HG03025 (cell line): Measurements from ENCODE around the gene ARHGAP18.

ENCODE experiments used
- ATAC-seq: cut with Tn5 transposase; IDR thresholded peaks from one replicate; pipeline ENCODE4 v1.9.1; 2021; ENCODE audit warnings: mild to moderate bottlenecking, moderate library complexity; ENCODE audit not compliant: unreplicated experiment, low FRiP score

The ARHGAP18 gene

DNA sequence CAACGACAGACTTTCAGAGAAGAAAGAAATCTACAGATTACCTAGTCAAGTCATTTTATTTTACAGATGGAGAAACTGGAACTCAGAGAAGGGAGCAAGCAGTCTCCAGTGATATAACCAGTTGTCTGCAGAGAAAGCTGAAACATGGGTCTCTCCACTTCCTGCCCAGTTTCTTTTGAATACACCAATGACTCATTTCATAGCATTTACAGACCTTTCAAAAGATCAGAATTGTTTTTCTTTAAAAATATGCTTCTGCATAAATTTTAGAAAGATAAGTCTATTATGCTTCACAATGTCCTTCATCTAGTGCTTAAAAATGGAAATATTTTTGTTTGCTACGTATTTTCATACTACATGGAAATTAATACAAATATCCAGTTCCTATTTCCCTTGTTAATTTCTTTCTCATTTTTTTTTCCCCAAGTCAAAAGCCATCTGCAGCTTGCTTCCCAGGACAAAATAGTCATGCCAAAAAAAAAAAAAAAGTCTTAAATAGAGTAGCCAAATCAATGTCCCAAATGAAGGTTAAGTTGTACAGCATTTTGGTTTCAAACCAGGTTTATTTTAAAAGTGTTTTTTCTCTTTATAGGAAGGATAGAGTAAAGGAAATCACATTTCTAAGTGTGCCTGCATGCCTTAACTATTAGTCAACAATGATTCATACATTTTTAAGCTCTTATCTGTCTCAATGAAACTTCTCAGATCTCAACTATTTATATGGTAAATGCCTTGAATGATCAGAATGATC is 36.9 kb downstream of the ARHGAP18 start:
- ATAC-seq: peak; percentile 59

DNA sequence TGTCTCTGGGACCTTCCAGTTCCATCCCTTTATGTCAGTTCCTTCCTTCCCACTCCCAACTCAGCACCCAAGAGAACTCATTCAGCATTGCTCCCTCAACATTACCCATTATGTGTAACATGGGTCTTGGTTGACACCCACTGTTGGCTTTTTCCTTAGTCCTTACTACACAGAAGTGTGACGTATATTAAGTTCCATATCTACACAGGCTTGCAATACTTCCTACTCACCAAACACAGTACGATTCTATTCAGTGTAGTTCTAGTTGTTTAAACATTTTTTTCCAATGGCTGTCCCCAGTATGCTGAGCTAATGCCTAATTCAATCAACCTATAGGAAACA is 37.7 kb downstream of the ARHGAP18 start:
- peak; percentile 31 for ATAC-seq

DNA sequence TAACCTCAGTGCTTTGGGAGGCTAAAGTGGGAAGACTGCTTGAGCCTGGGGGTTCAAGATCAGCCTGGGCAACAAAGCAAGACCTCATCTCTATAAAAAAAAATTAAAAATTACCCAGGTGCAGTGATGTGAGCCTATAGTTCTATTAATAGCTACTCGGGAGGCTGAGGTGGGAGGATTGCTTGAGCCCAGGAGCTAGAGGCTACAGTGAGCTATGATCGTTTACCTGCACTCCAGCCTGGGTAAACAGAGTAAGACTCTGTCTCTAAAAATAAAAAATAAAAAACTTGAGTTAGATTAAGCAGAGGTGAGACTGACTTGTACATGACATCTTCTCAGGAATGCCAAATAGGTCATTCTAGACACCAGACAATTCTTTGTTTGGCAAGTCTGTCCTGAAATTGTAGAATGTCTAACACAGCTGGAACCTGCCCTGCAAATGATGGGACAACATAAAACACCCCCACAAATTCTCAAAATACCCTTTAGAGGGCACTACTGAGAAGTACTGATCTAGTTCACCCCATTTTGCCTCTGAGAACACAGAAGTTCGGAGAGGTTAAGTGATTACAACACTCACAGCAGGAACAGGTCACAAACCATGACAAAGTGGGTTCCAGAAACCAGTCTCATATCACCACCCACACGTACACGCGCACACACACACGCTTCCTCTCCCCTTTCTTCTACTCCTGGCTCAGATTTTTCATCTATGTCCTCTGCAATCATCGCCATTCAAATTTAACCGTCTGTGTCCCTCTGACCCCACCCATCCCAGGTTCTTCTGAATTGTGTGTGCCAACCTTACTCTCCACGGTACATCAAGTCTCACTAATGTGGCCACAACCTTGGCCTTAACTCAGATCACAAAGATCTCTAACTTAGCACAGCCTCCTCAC is 38.3 kb downstream of the ARHGAP18 start:
- ATAC-seq: peak; percentile 77

DNA sequence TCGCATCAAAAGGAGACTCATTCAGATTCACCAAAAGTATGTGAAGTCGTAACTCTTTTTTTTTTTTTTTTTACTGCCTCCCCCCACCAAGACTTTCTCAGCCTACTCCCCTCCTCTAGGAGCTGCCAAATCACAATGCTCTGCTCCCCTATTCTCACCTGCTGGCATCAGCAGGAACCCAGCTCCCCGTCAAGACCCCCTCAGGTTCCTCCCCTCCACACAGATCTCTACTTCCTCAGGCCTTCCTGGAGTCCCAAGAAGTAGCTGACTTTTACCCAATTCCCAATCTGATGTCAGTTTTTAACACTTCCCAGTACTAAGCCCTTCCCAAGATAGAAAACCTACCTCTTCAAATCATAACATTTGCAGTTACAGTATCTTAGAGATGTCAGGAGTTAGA is 39.3 kb downstream of the ARHGAP18 start:
- ATAC-seq: no peak

DNA sequence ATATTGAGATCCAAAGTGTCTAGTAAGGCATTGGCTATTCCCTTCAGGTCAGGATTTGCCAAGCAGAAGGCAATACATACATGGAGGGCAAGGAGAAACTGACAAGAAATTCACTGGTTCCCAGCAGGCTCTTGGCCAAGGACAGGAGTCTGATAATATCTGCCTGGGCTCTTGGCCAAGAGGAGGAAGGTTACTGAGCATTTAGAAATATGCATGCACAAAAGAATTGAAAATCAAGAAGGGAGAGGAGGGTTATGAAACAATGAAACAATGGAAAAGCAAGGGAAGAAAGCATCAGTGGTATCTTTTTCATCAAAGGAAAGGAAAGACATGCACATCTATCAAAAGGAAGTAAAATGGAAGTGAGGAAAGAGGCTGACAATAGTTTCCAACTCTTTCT is 42.4 kb downstream of the ARHGAP18 start:
- no peak for ATAC-seq

DNA sequence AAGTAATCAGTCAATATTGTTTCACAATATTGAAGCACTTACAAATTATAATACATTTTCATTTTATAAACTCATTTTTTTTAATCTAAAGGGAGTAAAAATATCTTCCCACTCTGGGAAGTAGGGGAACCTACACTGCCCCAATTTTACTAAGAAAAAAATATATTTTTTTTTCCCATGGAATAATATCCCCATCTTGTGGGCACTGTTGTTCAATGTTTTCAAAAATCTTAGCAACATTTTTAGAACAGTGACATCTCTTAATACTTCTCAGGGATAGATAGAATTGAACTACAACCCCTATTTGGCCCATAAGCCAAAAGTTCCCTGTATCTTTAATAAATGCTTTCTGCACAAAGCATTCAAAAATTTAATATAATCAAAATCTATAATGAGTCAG is 42.9 kb downstream of the ARHGAP18 start:
- ATAC-seq: no peak

DNA sequence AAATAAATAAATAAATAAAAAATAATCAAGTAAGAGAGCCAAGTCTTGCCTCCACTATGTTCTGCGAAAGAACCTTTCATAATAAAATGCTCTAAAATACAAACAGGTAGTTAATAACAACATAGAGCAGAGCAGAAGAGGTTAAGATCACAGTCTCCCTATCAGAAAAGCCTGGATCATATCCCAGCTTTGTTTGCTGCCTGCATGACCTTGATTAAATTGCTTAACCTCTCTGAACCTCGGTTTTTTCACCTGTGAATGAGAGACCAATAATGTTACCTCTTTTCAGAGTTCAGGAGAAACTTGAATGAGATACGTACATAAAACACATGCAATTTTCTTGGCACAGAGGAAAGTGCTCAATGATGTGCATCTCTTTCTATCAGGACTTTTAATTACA is 44.4 kb downstream of the ARHGAP18 start:
- ATAC-seq: no peak

DNA sequence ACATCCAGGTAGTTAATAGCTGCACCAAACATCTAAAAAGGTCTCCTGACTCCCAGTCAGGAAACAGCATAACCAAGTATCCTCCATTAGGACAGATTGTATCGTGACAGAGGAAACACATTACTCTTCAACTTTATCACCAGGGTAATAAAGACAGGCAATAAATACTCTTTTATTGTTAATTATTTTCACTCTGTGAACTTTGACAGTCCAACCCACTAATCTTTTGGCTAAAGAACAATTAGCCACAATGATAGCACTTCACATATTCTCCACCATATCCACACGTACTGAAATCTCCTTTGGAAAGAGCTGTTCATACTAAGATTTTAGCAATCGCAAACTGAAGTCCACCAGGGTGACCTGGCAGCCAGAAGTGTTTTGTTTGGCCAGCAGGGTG is 46.4 kb downstream of the ARHGAP18 start:
- ATAC-seq: no peak

DNA sequence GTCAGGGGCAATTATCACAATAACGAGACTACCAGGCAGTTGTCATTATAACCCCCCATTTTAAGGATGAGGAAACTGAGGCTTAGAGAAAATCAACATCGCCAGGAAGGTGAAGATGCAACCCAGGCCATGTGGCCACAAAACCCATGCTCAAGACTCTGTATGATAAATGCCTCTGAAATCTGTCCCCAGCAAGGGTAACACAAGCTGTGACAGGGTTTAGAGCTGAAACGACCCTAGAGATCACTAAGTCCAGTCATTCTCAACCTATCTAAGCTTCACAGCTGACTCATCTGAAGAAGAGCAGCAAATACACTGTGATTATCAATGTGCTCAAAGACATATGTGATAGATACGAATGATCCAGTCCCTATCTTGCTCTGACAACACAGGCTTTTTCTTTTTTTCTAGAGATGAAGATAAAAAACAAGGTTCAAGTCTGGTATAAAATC is 47.0 kb downstream of the ARHGAP18 start:
- ATAC-seq: peak; percentile 53

DNA sequence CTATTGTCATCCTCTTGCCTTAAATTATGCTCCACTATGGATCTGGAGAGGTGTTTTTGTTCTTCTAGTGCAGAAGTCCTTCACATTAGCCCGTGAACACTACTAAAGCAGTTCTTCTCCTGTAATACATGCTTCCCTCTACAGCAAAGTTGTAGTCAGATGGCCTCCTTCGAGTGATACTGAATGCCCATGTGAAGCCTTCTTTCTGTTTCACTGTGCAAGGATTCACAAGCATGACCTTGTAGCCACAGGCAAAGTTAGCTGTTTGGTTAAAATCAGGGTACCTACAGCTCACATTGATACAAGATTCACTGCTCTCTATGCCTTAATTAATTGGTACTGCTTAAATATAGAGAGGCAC is 47.6 kb downstream of the ARHGAP18 start:
- ATAC-seq: peak; percentile 69

DNA sequence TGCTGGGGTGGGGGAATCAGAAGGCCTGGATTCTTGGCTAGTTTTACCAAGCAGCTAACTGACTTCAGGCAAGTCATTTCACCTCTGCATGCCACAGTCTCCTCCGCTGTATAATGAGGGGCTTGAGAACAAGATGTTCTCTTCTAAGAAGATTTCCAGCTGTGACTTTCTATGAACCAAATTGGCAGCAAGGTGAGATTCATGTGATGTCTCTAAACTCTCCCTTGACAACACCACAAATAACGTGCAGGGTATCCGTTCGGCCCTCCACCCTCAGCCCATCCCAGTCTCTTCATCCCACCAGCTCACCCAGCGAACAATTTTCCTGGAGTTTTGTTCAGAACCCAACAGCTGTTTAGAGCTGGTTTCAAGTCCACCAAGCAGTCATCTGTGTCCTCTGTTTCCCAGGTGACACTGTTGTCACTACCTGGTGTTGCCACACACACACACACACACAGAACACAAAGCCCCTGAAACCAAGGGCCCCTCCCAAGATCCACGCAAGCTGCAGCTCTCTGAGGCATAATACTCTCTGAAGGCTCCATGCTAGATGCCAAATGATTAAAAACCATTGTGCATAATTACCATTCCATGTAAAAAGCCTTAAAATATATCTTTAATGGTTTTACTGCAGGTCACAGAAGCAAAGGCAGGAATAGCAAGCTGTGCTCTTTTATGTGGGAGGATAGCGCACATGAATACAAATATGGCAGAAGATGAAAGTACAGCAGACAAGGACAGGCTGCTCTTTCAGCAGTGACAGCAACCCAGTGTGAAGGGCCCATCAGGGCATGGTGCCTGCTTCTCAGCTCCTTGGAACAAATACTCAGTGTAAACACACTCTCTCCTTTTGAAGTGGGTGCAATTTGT is 48.2 kb downstream of the ARHGAP18 start:
- peak; percentile 31 for ATAC-seq

DNA sequence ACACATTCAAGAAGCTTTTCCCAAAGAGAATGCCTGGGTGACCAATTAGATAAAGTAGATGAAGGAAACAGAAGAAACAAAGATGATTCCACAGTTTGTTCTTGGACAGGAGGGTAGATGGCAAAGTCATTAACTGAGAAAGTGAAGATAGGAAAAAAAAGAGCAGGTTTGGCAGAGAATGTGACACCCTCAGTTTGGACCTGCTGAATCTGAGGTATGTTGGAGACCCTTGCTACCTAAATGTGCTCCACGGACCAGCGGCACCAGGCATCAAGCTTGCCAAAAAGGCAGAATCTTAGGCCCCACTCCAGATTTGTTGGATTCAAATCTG is 49.7 kb downstream of the ARHGAP18 start:
- no peak for ATAC-seq

DNA sequence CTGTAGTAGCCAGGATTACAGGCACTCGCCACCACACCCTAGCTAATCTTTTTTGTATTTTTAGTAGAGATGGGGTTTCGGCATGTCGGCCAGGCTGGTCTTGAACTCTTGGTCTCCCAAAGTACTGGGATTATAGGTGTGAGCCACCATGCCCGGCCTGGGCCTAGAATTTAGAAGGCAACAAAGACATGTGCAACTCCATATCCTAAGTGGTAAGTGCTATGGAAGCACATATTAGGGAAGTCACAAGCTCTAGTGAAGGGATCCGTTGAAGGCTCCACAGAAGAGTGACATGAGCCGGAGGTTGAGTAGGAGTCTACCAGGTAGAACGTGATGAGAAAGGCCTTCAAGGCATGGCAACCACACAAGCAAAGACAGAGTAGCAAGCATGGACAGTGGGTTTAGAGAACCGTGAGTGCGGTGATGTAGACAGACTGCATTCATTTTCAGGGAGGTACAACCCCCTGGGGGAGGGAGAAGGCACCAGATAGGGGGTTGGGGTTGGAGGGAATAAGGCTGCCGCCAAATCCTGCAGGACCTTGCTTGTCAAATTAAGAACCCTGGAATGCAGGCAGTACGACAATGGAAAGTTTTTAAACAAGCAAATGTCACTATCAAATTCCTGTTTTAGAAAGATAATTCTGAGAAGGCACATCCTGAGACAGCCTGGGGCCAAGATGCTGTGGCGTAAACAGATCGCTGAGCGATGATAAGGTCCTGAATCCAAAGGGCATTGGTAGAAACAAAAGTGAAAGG is 50.2 kb downstream of the ARHGAP18 start:
- ATAC-seq: no peak

DNA sequence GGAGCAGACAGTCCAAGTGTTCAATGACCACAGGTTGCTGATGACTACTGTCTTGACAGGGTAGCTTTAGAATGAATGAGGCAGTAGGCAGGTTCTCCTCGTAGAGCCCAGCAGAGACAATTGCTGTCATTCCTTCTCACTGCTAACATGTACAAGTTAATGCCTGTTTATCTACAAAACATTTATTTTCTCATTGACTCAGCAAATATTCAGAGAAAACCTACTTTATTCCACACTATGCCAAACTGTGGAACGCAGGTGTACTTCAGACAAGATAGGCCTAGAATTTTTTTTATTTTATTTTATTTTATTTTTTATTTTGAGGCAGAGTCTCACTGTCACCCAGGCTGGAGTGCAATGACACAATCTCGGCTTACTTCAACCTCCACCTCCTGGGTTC is 50.8 kb downstream of the ARHGAP18 start:
- no peak for ATAC-seq

DNA sequence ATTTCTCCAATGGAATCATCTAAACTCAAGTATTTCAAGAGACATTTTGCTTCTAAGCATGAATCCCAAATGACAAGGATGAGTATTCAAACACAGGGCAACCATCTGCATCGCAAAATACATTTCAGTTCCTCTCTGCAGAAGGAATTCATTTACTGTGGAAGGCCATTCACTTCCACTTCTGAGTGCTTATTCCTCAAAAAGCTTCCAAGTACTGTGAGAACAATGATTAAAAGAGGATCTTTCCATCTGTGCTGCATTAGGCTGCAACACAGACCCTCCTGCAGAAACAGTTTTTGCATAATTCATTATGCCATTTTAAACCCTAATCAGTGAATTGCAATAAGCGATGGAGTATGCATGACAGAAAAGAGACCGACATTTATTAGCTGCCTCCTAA is 52.5 kb downstream of the ARHGAP18 start:
- ATAC-seq: no peak

DNA sequence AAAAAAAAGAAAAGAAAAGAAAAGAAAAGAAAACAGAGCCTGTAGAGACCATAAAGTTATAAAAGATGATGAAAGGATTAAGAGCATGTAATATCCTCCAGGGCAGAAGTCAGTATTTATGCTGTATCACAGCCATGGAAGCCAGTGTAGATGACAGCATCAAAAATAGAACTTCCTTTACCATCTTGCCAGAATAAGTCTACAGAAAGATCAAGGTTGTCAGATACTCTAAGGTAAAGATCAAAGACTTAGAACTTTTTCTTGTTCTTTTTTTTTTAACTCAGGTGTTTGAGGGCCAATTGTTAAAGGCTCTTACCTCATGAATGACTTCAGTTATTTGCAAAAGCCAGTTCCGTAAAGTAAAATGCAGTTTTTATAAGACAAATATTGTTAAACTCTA is 54.6 kb downstream of the ARHGAP18 start:
- ATAC-seq: no peak

DNA sequence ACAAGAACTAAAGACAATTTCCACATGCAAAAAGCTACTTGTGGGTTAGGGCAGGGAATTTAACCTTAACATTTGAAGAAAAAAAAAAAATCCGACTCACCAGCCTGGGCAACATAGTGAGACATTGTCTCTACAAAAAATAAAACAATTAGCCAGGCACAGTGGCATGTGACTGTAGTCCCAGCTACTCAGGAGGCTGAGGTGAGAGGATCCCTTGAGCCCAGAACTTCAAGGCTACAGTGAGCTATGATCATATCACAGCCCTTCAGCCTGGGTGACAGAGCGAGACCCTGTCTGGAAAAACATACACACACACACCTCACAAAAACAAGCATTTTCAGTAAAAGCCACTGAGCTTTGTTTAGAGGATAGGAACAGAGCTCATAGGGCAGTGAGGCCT is 56.2 kb downstream of the ARHGAP18 start:
- no peak for ATAC-seq

DNA sequence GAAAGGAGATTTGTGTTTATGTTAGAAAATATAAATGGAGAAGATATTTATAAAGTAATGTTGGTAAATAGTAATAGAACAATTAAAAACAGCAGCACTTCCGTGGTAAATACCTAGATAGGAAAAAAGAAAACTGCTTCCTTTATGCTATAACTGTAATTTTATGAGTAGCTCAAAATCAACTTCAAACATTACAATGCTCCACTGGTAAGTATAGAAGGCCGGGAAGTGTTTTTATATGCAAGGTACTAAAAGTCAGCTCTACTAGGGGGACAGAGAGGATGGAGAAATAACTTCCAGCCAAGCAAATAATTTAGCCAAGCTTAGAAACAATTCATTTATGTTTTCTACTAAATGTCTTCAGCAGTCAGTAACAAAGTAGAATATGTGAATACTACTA is 56.7 kb downstream of the ARHGAP18 start:
- ATAC-seq: no peak

DNA sequence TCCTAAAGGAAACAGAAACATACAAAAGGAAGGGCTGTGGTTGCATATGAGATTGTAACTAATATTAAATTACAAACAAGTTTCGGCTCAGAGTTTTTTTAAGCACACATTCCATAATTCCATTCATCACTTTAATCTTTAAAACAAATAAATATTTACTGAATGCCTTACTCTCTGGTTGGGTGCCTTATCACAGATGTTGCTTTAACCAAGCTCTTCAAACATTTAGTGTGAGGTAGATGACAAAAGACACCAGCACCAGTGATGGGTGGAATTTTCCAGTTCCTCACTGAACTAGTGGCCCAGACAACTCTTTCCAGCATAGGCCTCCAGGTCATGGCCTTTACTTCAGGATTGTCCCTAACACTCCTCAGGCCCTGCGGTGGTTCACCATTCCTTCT is 58.7 kb downstream of the ARHGAP18 start:
- ATAC-seq: no peak

DNA sequence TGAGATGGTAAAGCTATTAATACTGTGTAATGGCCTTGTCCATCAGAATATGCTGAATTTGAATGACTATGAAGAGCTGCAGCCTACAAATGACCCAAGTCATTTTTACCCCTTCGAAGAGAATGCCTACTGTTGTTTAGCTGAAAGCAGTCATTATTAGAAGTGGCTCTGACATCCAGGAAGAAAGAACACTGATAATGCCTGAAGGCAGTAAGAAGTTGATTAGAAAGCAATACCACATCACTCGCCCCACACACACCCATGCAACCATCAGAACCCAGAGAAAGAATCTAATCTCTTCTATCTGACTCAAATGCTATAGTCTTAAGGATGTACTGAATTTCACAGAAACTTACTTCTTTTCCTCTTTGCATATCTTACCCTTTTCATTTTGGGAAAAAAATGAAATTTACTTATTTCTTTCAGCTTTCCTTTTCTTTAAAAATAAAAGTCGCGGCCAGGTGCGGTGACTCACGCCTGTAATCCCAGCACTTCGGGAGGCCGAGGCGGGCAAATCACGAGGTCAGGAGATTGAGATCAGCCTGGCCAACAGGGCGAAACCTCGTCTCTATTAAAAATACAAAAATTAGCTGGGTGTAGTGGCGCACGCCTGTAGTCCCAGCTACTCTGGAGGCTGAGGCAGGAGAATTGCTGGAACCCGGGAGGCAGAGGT is 61.0 kb downstream of the ARHGAP18 start:
- ATAC-seq: no peak
